Measurements from ENCODE around the gene RNASE8.

DNA sequence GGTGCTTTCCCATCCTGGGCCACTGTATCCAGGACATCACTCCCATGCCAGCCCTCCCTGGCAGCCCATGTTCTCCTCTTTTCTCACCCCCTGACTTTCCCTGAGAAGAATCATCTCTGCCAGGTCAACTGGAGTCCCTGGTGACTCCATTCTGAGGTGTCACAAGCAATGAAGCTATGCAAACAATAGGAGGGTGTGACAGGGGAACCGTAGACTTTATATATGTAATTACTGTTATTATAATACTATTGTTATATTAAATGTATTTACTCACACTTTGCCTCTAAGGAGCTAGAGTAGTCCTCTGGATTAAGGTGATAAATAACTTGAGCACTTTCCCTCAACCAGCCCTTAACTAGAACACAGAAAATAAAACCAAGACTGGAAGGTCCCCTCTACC lies 31.6 kb downstream of the RNASE8 start:
- TF ChIP-seq, protein P1, sequence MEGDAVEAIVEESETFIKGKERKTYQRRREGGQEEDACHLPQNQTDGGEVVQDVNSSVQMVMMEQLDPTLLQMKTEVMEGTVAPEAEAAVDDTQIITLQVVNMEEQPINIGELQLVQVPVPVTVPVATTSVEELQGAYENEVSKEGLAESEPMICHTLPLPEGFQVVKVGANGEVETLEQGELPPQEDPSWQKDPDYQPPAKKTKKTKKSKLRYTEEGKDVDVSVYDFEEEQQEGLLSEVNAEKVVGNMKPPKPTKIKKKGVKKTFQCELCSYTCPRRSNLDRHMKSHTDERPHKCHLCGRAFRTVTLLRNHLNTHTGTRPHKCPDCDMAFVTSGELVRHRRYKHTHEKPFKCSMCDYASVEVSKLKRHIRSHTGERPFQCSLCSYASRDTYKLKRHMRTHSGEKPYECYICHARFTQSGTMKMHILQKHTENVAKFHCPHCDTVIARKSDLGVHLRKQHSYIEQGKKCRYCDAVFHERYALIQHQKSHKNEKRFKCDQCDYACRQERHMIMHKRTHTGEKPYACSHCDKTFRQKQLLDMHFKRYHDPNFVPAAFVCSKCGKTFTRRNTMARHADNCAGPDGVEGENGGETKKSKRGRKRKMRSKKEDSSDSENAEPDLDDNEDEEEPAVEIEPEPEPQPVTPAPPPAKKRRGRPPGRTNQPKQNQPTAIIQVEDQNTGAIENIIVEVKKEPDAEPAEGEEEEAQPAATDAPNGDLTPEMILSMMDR (IDR thresholded peaks at IDR 0.05; ENCODE audit: poor library complexity, severe bottlenecking) = no peak
- TF ChIP-seq POLR2AphosphoS5 (IDR thresholded peaks at IDR 0.05) = no peak
